Stimulated activated CD4-positive, alpha-beta T cell treated with anti-CD3 and anti-CD28 coated beads, Interleukin-4, amount 100 ng/mL, for 48 hours (primary cell): ENCODE measurements around the gene MLXIP.
"Not testable (repeated sequence)": the region's sequence is repeated elsewhere in the genome, so short reads cannot be mapped to it uniquely, and the experiment has no call there.

Experiments used
- DNase-seq, 2 donors: peaks; one replicate each; pipeline ENCODE4 v3.0.0-alpha.2; 2020; ENCODE audit warnings: low read depth in 2 of 2

MLXIP gene

DNA sequence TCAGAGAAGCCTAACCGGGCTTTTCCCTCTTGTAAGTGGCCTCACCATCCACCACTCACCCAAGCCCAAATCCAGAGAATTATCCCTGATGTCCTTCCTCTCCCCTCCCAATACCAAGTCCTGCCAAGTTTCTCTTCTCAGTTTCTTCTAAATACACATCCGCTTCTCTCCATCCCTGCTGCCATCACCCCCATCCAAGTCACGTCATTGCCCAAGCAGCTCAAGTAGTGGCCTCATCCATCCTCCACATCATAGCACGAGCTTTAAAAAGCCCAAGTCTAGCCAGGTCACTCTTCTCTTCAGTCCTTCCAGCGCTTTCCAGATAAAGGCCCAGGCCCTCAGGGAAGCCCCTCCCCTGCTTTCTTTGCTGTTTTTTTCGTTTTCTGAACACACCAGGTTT, 70.1 kb downstream of the MLXIP start:
- no peak for DNase-seq

DNA sequence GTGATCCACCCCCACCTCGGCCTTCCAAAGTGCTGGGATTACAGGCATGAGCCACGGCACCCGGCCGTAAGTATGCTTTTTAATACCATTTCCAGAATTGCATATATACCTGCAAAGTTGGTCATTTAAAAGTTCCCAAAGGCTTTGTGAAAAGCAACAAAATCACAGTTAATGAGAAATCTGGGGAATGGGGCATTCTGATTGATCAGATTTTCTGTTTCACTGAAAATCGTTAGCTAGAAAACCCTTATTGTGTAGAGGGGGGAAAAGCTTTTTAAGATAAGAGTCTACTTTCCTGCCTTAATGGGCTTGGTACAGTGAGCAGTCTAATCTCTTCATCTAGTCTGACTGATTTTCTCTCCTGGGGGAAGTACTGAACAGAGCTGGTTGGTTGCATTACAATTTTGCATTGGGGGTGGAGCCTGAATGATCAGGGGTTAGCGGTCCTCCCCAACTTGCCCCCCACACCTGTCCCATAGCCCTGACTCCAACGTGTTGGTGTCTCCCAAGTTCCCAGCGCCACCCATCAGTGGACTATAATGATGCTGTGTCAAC, 71.6 kb downstream of the MLXIP start:
- no peak for DNase-seq

DNA sequence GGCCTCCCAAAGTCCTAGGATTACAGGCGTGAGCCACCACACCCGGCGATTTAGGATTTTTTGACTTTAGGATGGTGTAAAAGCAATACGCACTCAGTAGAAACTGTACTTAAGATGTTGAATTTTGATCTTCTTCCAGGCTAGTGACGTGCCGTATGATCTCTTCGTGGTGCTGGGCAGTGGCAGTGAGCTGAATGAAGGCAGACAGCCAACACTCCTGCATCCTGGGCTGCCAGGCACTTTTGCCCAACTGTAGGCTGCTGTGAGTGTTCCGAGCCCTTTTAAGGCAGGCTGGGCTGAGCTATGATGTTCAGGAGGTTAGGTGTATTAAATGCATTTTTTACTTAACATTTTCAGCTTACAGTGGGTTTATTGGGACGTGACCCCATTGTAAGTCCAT, 74.2 kb downstream of the MLXIP start:
- DNase-seq, result no peak

DNA sequence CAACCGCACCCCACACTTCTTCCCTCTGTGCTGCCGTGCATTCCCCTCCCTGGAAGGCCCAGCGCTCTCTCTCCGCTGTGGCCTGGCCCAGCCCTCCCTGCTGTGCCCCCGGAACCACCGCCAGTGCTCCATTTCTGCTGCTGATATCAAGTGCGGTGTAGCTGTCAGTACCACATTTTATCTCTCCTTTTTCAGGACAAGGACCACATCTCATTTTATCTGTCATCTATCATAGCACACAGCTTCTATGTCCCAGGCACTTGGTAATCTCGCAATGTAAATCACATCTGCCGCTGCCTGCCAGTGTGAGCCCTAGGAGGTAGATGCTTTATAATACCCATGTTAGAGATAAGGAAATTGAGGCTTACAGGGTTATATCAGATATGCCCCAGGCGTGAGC, 77.1 kb downstream of the MLXIP start:
- DNase-seq, result no peak

DNA sequence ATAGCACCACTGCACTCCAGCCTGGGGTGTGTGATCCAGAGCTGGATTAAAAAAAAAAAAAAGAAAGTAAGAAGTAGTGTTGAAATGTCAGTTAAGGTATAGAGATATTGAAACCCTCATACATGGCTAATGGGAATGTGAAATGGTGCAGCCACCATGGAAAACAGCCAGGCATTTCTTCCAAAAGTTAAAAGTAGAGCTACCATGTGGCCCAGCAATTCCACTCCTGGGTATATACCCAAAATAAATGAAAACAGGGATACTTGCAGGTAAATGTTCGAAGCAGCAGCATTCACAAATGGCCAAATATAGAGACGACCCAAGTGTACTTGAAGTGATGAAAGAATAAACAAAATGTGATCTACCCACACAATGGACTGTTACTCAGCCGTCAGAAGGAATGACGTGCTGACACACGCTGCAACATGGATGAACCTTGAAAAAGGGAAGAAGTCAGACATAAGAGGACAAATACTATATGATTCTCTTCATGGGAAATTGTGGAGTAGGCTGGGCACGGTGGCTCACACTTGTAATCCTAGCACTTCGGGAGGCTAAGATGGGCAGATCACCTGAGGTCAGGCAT, 80.2 kb downstream of the MLXIP start:
- DNase-seq, result no peak

DNA sequence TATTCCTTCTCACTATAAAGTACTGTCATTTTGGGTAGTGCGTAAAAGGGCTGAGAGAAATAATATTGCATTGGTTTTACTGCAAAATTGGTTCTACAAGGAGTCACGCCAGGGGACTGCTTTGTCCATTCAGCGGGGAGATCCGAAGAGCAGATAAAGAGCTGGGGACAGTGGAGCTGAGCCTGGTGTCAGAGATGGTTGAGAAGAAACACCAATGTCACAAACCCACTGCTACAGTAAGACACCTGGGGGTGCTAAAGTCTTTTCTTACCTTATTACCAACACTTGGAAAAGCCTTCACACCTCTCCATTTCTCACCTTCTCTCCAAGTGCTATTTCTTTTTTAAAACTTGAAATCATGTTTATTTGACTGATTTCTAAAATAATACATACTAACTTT, 81.3 kb downstream of the MLXIP start:
- no peak for DNase-seq

DNA sequence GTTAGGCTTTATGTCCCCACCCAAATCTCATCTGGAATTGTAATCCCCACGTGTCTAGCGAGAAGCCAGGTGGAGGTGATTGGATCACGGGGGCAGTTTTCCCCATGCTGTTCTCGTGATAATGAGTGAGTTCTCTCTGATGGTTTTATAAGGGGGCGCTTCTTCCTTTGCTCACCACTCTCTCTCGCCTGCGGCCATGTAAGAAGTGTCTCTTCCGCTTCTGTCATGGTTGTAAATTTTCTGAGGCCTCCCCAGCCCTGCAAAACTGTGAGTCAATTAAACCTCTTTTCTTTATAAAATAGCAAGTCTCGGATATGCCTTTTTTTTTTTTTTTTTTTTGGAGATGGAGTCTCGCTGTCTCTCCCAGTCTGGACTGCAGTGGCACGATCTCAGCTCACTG, 82.2 kb downstream of the MLXIP start:
- DNase-seq, result no peak

DNA sequence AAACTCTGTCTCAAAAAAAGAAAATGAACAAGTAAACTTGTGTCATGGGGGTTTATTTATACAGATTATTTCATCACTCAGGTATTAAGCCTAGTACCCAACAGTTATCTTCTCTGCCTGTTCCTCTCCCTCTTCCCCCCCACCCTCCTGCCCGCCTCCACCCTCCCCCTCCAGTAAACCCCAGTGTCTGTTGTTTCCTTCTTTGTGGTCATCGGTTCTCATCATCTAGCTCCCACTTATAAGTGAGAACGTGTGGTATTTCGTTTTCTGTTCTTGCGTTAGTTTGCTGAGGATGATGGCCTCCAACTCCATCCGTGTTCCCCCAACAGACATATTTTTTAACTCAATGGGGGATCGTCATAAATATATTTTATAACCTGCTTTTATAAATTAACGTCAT, 83.1 kb downstream of the MLXIP start:
- no peak for DNase-seq

DNA sequence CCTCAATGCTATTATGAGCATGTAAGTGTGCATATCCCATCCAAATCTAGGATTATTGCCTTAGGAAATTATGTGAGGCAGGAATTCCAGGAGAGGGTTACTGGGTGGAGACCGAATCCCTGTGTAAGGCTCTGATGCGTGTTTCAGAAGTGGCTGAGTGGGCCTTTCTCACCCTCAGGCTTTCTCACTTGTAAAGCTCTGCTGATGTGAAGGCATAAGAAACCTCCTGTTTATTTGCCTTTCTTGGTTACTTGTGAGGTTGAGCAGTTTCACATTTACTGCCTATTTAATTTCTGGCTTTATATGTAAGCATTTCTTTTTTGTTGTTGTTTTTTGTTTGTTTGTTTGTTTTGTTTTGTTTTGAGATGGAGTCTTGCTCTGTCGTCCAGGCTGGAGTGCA, 84.4 kb downstream of the MLXIP start:
- DNase-seq, result no peak

DNA sequence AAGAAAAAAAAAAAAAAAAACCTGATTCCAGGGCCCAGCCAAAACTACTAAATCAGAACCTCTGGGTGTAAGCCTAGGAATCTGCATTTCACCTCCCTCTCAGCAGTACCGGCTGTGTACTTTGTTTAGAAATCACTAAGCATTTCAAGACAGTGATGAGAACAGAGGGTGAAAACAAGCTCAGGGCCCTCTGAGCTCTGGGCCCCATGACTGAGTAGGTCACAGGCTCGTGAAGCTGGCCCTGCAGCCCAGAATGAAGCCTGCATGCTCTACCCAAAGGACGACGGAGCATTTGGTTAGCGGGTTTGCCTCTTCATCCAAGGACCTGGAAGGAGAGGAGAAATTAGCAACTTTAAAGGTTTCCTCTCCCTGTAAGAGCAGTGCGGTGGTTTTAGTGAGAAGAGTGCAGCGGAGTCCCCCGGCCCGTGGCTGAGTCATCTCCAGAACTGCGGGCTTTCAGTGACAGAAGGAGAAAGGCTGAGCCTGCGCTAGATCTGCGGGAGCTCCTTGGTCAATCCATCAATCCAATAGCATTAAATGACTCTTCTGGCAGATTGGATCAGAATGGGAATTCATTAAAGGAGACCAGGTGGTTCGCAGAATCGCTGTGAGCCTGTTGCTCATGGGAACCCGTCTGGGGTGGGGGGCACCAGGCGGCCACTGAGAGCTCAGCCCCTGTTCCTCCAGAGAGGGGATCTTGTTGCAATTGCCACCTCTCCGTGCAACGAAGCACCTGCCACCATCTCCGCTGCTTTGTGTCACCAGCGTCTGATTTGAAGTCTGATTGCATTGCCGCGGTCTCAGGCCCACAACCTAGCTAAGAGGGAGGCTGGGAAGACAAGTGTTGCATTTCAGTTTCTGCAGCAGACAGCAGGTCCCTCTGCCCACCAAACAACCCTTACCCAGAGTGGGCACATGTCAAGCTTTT, 88.1 kb downstream of the MLXIP start:
- DNase-seq, result peak; percentile 28 to 64

DNA sequence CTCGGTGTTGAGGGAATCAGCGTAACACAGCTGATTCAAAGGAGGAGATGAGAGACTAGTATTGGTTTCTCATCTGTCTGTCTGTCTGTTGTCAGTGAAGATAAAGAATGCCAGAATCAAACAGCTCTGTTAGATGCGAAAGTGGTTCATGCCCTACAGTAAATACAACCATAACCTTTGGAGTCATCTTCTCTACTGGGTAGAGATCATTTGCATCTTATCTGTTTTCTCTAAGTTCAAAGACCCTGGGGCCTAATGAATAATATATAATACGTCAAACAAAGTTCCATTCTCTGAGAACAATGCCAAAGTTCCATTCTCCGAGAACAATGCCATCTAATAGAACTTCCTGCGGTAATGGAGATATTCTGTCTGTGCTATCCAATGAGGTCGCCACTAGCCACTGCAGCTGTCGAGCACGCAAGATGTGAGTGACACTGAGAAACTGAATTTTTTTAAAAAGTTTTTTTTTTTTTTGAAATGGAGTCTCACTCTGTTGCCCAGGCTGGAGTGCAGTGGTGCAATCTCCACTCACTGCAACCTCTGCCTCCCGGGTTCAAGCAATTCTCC, 88.9 kb downstream of the MLXIP start:
- DNase-seq, result no peak

DNA sequence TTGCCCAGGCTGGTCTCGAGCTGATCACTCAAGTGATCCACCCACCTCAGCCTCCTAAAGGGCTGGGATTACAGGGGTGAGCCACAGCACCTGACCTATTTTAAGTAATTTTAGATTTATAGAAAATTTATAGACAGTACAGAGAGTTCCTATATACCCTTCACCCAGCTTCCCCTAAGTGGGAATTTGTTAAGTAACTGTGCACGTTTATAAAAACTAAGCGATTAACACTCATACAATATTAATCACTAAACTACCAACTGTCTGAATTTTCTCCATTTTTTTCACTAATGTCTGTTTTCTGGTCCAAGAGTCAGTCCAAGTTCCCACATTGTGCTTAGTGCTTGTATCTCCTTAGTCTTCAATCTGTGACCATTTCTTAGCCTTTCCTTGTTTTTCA, 89.9 kb downstream of the MLXIP start:
- no peak for DNase-seq

DNA sequence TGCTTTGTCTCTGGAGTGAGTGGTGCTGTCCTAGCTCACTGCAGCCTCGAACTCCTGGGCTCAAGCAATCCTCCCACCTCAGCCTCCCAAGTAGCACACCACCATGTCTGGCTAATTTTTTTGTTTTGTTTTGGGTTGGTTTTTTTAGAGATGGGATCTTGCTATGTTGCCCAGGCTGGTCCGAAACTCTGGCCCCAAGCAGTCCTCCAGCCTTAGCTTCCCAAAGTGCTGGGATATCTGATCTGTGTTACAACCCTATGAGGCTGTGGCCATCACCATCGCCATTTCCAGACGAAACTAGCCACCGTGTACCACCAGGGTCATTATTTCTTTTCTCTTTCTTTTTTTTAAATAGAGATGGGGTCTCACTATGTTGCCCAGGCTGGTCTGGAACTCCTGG, 92.8 kb downstream of the MLXIP start:
- DNase-seq, result no peak

DNA sequence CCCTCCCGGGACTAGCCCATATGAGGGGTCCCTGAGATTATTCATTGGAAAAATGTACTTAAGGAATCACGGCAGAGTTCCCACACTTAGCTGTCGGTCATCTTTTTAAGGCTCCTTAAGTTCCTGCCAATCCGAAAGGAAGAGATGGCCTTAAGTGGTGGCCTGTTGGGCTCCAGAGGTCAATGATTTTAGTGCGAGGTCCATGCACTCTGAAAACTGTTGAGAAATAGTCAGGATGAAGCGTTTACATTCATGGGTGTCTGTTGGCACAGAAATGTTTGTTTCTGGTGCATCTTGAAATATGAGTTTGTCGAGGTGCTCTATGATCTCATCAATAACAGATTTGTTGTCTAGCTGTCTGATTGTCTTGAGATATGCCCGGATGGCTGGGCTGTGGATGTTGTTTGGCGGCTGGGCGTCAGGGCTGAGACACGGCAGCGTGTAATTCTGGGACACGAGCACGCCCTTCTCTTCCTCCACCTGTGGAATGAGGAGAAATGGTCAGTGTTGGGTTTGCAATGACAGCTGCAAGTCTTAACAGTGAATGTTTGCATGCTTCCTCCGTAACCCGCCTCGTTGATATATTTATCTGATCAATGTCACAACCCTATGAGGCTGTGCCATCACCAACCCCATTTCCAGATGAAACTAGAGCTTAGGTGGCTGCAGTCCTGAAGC, 93.8 kb downstream of the MLXIP start:
- no peak for DNase-seq

DNA sequence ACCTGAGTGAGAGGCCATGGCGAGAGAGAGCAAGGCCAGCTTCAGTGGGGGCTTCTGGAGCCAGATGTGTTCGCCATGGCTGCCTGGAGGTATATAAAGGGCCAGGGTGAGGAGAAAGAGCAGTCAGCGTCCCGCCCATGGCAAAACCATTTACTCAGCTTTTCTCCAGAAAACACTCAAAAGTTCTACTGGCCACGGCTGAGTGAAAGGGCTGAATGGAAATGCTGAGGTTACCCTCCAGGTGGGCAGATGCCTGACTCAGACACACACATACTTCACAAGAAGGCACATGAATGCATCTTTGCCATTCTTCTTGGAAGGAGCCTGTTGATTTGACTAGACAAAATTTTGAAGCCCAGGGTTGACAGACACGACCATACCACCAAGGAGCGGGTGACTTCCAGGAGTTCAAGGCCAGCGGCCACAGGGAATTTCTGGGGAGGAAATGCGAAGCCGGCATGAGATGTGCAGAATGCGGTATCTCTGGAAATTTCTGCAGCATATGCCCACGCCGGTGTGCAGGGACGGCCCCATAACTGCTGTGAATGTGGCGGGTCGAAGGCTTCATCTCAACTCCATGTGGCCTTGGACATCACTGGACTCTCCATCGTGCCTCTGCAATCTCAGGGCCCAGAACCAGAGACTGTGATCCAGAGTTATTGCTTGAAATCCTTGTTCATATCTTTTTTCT, 95.7 kb downstream of the MLXIP start, which contains the start of gene IL31:
IL31 (minus strand) TSS at position 67 of the 691 bp plus-strand sequence; CDS start at position 18, 49 bp downstream.
- DNase-seq, result peak; percentile 23 to 27

DNA sequence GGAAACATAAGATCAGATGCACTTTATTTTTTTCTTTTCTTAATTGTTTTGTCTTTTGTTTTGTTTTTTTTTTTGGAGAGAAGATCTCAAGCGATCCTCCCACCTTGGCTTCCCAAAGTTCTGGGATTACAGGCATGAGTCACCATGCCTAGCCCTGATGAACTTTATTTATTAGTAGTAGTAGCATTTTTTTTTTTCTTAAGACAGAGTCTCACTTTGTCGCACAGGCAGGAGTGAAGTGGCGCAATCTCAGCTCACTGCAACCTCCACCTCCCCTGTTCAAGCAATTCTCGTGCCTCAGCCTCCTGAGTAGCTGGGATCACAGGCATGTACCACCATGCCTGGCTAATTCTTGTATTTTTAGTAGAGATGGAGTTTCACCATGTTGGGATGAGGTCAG, 97.9 kb downstream of the MLXIP start:
- DNase-seq, result not testable (repeated sequence)

DNA sequence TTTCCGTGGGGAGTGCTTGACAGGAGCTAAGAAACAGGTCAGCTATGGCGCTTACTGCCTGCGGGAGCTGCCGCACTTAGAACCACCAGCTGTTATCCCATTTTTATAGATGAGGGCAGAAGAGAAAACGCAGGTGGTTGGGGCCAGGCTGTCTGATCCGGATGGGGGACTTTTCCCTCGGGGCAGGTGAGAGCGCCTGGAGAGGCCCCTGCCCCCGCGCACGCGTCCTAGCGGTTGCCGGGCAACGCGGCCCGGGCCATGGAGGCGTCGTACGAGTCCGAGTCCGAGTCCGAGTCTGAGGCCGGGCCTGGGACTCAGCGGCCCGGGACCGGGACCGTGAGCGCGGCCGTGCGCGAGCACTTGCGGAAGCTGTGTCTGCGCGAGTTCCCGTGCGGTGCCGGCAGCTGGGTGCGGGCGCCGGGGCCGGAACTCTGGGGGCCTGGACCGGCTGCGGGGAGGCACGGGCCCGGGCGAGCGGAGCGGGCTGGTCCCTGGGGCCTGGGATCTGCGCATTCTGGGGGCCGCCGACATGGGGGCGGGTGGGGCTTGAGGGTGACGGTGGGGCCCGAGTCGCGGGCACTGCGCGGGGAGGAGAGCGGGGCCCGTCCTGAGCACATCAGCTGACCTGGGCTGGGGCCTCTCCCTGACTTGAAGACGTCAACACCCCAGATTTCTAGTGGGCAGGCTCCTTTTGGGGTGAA, 104.5 kb downstream of the MLXIP start, which contains the start of gene LRRC43:
LRRC43 (plus strand) TSS at position 237 of the 701 bp plus-strand sequence; CDS start at position 259, 22 bp downstream.
- no peak for DNase-seq

DNA sequence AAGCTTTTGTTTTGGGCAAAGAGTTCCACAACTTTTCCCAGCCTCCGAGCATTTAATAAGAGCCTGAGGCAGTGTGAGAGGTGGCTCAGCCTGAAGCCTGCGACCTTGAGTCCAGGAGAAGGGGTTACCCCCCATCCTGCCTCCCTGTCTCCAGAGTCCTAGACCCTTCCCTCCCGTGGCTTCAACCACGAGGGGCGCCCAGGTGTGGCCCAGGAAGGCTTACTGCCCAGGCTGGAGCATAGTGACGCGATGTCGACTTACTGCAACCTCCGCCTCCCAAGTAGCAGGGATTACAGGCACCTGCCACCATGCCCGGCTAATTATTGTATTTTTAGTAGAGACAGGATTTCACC, 105.0 kb downstream of the MLXIP start:
- DNase-seq, result no peak

DNA sequence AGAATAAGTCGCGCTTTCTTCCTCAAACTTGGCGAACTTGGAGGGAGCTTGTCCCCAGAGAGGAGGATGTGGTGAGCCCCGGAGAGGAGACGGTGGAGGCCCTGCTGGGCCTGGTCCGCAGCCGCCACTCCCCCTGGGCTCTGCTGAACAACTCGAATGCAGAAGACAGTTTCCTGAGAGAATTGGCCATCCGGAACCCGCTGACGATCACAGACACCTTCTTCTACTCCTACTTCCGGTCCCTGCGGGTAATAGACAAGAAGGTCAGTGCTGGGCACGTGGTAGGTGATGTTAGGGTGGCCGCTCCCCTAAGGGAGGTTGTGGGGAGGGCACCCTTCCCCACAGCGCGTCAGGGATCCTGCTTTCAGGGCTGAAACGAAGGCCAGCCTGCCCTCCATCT, 106.0 kb downstream of the MLXIP start:
- no peak for DNase-seq

DNA sequence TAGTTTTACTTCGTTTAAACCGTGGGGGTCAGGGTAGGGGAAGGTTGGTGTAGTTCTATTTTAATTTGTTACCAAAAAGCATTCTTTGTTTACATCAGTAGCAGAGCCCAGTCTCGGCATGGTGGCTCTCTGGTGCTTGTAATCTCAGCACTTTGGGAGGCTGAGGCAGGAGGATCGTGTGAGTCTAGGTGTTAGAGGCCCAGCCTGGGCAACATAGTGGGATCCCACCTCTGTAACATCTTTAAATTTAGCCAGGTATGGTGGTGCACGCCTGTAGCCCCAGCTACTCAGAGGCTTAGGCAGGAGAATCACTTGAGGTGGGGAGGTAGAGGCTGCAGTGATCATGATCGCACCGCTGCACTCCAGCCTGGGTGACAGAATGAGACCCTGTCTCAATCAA, 106.5 kb downstream of the MLXIP start:
- no peak for DNase-seq
